Esophagus squamous epithelium (tissue), 5 donors: Measurements from ENCODE around the gene ARHGAP42. TPM values are rescaled to one million over a fixed set of nuclear protein-coding genes. Genes with fewer than 3 reads are reported as not detected.

Source experiments
- DNase-seq: peaks from one replicate; lab custom pipeline; 2025; lab: John Stamatoyannopoulos, UW
- H3K27ac ChIP-seq, 4 donors: fragments of 200-600 bp; sonication (generic); one replicate each; pipeline ENCODE4 v1.5.1; 2016 to 2019; ENCODE audit warnings: mild to moderate bottlenecking in 1 of 4
- H3K27me3 ChIP-seq, 4 donors: fragments of 200-600 bp; sonication (generic); 1 replicate in 3 of 4; 2 replicates in 1 of 4; pipeline versions ENCODE4 v1.5.1 to v1.6.0; 2017 to 2021; ENCODE audit warnings: antibody characterized with exemption in 1 of 4
- H3K36me3 ChIP-seq, 3 donors: fragments of 200-600 bp; sonication (generic); one replicate each; pipeline ENCODE4 v1.5.1; 2016 to 2019
- H3K4me1 ChIP-seq, 3 donors: fragments of 200-600 bp; sonication (generic); one replicate each; pipeline ENCODE4 v1.5.1; 2017 to 2019
- H3K4me3 ChIP-seq, 4 donors: fragments of 200-600 bp; sonication (generic); 1 replicate in 3 of 4; 2 replicates in 1 of 4; pipeline ENCODE4 v1.5.1; 2016 to 2019; ENCODE audit warnings: mild to moderate bottlenecking in 2 of 4, moderate library complexity in 1 of 4
- H3K9me3 ChIP-seq, 3 donors: fragments of 200-600 bp; sonication (generic); one replicate each; pipeline ENCODE4 v1.5.1; 2016 to 2019
- CTCF ChIP-seq, 6 experiments: fragments of 450-650 bp in 4 of 6; fragments of 200-600 bp in 2 of 6; sonication (generic) in 2 of 6; IDR thresholded peaks; one replicate each; pipeline ENCODE4 v1.5.1; 2016 to 2019; ENCODE audit warnings: antibody characterized with exemption in 6 of 6, mild to moderate bottlenecking in 4 of 6, moderate library complexity in 4 of 6
- POLR2A ChIP-seq, 4 donors: fragments of 450-650 bp; IDR thresholded peaks; one replicate each; pipeline ENCODE4 v1.6.1; 2017; ENCODE audit warnings: antibody characterized with exemption in 4 of 4, mild to moderate bottlenecking in 4 of 4, moderate library complexity in 3 of 4
- WGBS, 2 donors: methylation state at CpG; one replicate each; pipeline ENCODE4 v1.1.5; 2018; 5-methylcytosine and 5-hydroxymethylcytosine counted together
- intact Hi-C: fragments of 100-400 bp; cut with DNase I; formaldehyde crosslinking; loops from one replicate; pipeline ENCODE4 v1.15.0; 2022
- total RNA-seq, 4 donors: library from RNA; depleted of rRNA; stranded (reverse); fragments of >200 nt; gene quantifications; one replicate each; pipeline ENCODE4 v1.1.0, GENCODE V29; 2016
- donor health status: DM: yes; HTN: yes; CAD: no.

The ARHGAP42 gene
- total RNA-seq, 4 donors from 2014 or later, result 3.5 to 10.1 (median 6.4) TPM

- Histone ChIP-seq H3K27me3 (no peaks in the 10 kb centered on the region), H3K27ac (no peak overlapping the region), H3K4me3 (no peak overlapping the region), H3K4me1 (no peaks in the 10 kb centered on the region), H3K36me3 (no peaks in the 10 kb centered on the region), H3K9me3 (no peaks in the 10 kb centered on the region)
- intact Hi-C loops, result loop anchor here (5.0 kb wide), 1 partner anchor 353 kb away; no protein-coding TSS in a partner anchor
- no peak for DNase-seq
- 36 to 37% methylated on average over 5 of the region's 5 CpGs for WGBS, 2 donors
- TF ChIP-seq CTCF (IDR thresholded peaks at IDR 0.05), result peak; percentile 41 to 67 (median 56)
- no peak for TF ChIP-seq POLR2A (IDR thresholded peaks at IDR 0.05)
Measured at GRCh38 chr11:100930185-100930778, 243.2 kb downstream of the ARHGAP42 start.

- intact Hi-C loops, result loop anchor here (5.0 kb wide), 1 partner anchor 355 kb away; no protein-coding TSS in a partner anchor
- H3K27me3 ChIP-seq, result no peaks in the 10 kb centered on the region
- TF ChIP-seq CTCF (IDR thresholded peaks at IDR 0.05), result peak in 3 of 6 experiments; percentile 23 to 47 (median 24)
- no peak for TF ChIP-seq POLR2A (IDR thresholded peaks at IDR 0.05)
- no peak overlapping the region for H3K4me3 ChIP-seq
- DNase-seq, result no peak
- 26 to 30% methylated on average over 3 of the region's 3 CpGs for WGBS, 2 donors
- H3K36me3 ChIP-seq, result no peaks in the 10 kb centered on the region
- no peaks in the 10 kb centered on the region for H3K4me1 ChIP-seq
- no peaks in the 10 kb centered on the region for H3K9me3 ChIP-seq
- no peak overlapping the region for H3K27ac ChIP-seq
Measured at GRCh38 chr11:100932474-100933100, 245.5 kb downstream of the ARHGAP42 start.

GRCh38 chr11:100936781-100937180, 249.7 kb downstream of the ARHGAP42 start:
- 82% methylated on average over 6 of the region's 6 CpGs for WGBS, 2 donors

GRCh38 chr11:100939571-100939970, 252.5 kb downstream of the ARHGAP42 start:
- 49 to 64% methylated on average over 5 of the region's 5 CpGs for whole genome bisulfite sequencing, 2 donors
- Histone ChIP-seq H3K27me3 (no peaks in the 10 kb centered on the region), H3K4me1 (no peaks in the 10 kb centered on the region), H3K27ac (no peak overlapping the region), H3K9me3 (no peaks in the 10 kb centered on the region), H3K4me3 (no peak overlapping the region), H3K36me3 (no peaks in the 10 kb centered on the region)
- intact Hi-C loops, result no loop called here
- TF ChIP-seq CTCF (IDR thresholded peaks at IDR 0.05) (no peak), POLR2A (IDR thresholded peaks at IDR 0.05) (no peak)
- no peak for DNase-seq

More at GRCh38 chr11:100936781-100937180, 249.7 kb downstream of the ARHGAP42 start:
- H3K4me3 ChIP-seq, result no peak overlapping the region
- H3K4me1 ChIP-seq, result no peaks in the 10 kb centered on the region
- H3K36me3 ChIP-seq, result no peaks in the 10 kb centered on the region
- intact Hi-C loops, result no loop called here
- no peak for TF ChIP-seq POLR2A (IDR thresholded peaks at IDR 0.05)
- TF ChIP-seq CTCF (IDR thresholded peaks at IDR 0.05), result no peak
- no peaks in the 10 kb centered on the region for H3K27me3 ChIP-seq
- no peak for DNase-seq
- H3K27ac ChIP-seq, result no peak overlapping the region
- no peaks in the 10 kb centered on the region for H3K9me3 ChIP-seq

- Histone ChIP-seq H3K4me1 (no peaks in the 10 kb centered on the region), H3K4me3 (no peak overlapping the region), H3K9me3 (no peaks in the 10 kb centered on the region), H3K27me3 (no peaks in the 10 kb centered on the region), H3K36me3 (no peaks in the 10 kb centered on the region), H3K27ac (no peak overlapping the region)
- DNase-seq, result no peak
- TF ChIP-seq POLR2A (IDR thresholded peaks at IDR 0.05) (no peak), CTCF (IDR thresholded peaks at IDR 0.05) (no peak)
- intact Hi-C loops, result no loop called here
- 89 to 95% methylated on average over 3 of the region's 3 CpGs for WGBS, 2 donors
Measured at GRCh38 chr11:100940111-100940510, 253.0 kb downstream of the ARHGAP42 start.
